NOMO-1 treated with dmso at 0.1 percent for 144 hours (cell line): Measurements from ENCODE around the gene LCAT.

Experiments
- DNase-seq: peaks from one replicate; lab custom pipeline; 2025; ENCODE audit not compliant: unreplicated experiment; lab: John Stamatoyannopoulos, UW

LCAT gene

DNA sequence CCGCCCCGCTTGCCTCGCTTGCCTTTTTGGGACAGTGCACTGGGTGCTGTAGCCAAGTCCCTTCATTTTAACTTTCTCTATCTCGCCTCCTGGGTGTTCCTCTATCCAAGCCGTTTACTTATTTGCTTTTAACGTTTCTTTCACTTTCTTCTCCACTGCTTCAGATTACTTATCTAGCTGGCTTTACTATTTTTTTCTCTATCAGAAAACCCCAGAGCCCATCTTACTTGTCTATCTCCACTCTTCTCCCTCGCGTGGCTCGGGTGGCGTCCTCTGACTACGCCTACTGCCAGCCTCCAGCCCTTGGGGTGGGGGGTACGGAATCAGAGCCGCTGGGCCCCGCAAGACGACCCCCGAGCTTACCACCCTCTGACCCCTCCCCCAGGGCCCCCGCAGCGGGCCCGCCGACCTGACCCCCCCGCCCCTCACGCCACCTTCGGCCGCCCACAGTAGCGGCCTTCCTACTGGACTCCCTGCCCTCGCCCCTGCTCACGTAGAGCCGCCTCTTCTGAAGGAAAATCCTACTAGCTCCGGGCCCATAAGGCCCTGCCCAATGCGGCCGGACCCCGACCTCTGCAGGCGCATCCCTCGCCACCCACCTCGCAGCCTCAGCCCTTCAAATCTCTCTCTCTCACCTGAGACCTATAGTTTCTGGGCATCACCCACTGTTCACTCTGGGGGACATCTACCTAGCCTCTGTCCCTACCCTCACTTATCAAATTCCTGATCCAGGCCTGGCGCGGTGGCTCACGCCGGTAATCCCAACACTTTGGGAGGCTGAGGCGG lies 25.5 kb upstream of the LCAT start:
- no peak for DNase-seq

DNA sequence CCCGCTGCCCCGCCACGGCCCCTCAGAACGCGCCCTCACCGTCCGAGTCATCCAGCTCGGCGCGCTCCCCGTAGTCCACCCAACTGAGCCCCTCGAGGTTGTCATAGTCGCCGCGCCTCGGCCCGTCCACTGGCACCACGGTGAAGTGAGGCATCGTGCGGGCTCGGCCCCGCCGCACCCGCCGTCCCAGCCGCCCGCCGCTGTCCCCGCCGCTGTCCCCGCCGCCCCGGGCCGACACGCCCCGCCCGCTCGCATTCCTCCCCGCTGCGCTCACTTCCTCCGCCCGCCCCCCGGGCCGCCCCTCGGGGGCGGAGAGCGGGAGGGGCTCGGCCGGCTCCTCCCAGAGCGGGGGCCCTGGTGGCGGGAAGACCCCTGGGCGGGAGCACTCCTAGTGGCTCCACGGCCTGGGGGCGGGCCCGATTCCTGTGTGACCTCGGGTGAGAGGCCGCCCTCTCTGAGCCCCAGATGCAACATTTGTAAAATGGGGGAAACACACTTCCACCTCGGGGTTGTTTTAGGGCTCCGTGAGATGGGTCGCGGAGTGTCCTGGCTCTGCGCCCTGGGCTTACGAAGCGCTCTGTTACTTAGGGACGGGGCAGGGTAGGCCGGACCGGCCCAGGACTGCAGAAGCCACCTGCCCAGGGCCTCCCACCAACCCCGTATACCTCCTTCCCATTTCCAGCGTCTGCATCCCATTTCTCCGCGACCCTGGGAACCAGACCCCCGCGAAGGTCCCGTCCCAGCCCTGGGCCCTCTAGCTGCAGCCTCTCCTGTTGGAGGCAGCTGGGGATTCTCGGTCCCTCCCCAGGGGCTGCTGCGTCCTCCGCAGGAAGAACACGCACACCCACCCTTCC lies 24.7 kb upstream of the LCAT start, which contains the start of gene SLC12A4:
TSS of gene SLC12A4 (minus strand) at position 238 of the 854 bp plus-strand sequence. CDS start at position 154, 84 bp downstream.
- peak; percentile 71 for DNase-seq

DNA sequence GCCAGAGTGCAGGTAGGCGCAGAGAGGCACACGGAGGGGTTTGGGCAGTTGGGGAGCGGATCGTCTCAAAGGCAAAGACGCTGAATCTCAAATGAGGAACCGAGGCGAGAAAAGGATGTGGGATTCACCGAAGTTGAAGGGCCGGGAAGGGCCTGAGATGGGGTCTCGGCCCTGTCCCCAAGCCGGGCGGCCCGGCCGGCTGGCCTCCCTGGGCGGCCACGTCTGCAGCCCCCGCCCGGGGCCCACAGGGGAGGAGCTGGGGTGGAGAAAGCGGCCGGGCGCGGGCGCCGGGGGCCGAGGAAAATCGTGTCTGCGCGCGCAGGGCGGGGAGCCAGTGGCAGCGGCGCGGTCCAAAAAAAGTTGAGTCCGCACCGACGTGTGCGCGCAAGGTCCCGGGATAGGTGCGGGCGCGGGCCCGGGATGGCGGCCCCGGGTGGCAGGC lies 24.1 kb upstream of the LCAT start:
- DNase-seq: peak; percentile 18

DNA sequence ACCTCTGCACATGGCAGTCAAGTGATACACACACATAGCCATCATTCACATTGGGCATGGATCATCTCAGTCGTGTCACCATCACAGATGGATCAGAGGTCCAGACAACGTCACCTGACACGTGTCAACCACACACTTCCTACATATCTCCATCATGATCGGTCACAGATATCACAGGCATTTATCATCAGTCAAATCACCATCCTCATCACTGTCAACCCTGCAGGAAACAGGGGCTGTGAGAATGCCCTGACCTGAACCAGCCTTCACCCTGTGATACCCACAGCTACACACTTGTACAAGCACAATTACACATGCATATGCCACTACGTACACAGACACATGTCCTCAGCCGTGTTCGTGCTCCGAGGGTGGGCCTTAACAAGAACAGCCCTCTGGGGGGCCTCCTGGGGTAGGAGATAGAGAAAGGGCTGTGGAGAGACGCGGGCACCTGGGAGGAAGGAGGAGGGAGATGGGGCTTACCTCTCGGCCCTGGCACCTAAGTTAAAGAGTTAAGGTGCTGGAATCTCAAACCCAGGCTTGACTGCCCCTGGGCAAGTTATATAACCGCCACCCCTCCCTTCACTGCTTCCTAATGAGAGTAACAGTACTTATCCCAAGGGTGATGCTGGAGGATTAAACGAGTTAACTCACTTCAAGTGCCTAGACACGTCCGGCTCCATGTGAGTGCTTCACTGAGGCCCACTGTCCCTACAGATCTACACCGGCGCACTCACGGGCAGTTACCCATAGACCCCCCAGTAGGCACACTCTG lies 23.4 kb upstream of the LCAT start:
- DNase-seq: no peak

DNA sequence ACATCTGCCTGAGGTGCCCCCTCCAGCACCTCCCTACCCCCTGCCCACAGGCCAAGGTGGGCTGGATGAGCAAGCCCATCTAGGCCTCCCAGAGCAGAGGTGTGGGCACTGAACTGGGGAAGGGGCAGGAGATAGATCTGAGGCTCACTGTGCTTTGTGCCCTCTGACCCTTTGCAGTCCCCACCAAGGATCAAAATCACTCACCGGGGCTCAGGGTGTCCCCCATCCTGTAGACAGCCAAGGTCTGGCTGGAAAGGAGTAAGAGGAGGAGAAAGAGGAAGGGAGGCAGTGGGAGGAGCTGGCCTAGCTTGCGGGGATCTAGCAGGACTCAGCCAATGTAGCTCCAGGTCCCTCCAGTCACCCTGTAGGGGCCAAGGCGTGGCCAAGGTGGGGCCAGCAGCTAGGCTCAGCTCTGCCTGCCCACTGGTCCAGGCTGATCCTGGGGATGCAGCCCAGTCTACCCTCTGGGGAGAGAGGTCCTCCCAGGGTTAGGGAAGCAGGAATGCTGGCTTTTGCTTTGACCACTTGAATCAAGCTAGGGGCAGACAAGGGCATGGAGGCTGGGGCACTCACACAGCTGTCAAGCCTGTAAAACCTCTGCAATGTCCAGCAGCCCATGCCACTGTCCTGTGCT lies 22.7 kb upstream of the LCAT start:
- peak; percentile 21 for DNase-seq

DNA sequence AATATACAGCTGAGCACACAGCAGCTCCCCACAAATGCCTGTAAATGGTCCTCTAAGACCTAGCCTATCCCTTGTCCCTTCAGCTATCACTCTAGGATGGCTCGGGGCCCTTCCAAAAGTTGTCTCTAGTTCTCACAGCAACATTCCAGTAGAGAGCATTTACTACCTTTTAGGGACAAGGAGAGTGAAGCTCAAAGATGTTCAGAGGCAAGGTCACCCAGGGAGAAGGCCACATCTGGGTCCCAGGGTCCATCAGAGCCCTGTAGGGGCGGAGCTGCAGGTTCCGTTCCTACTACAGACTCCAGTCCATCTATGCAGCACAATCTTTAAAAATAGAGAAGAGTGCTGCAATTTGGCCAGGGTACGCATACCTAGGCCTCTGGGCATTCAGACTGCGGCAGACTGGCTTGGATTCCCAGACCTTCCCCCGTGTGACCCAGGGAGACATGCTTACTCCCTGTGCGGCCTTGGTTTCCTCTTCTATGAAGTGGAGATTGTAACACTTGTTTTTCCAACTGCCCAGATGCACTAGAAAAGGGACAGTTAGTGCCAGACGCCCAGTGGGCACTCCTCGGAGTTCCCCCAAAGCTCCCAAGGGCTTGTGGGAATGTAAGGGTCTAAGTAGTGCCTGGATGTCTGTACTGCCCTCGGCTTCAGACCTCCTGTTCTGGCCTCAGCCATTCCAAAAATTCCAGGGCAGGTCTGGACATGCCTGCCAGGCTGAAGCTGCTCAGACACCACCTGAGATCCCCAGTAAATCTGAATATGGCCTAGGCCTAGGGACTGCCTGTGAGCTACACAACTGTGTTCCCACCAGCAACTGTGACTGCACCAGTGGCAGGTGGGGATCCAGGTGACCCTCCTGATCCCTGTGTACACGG lies 22.0 kb upstream of the LCAT start:
- DNase-seq: no peak

DNA sequence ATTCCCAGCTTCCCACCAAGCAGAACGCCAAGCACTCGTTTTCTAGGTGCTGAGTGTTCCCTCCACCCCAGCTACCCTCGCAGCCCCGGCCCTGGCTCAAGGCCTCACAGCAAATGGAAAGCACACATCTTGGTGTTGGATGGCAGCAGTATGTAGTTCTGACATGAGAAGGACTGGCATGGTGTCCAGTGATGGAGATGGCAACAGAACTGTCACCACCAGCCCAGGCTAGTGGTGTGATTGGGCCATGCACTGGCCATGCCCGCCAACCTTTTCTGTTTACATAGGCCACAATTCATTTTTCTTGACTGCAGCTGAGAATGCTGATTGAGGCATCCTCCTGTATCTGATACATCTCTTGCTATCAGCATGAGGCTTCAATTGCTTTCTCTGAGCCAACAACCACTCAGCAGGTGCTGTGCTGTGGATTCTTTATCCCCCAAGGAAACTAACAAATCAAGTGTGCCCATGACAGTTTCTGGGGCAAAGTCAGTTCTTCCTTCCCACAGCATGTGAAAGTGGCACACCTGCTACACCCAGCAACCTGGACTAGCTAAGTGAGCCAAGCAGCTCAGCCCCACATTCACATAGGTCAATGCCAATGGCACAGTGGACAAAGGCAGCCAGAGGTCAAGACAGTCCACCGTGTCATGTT lies 20.7 kb upstream of the LCAT start:
- DNase-seq: no peak

DNA sequence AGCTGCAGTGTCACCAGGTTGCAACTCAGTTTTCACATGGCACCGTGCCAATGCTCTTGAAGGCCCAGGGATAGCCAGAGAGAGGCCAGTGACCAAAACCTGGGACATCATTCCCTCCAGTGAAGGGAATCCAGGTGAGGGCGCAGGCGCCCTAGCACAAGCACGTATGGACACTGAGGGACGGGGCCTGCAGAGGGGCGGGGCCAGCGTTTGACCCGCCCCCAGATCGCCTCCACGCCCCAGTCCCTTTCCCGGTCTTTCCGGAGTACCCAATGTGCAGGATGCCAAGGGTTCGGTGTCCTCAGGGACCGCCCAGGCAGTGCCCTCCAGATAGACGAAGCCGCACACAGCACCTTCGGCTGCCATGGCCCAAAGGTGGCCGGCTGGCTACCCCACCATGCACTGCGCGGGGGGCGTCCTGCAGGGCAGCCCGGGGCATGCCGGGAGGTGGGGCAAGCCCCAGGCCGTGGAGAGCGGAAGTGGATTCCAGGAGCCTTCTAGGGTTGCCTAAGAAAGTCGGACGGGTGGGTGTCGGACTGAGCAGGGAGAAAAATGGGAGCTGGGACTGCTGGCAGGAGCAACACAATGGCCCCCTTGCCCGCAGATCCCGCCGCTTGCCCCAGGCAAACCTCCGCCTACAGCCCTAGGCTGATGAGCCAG lies 19.9 kb upstream of the LCAT start:
- DNase-seq: no peak

DNA sequence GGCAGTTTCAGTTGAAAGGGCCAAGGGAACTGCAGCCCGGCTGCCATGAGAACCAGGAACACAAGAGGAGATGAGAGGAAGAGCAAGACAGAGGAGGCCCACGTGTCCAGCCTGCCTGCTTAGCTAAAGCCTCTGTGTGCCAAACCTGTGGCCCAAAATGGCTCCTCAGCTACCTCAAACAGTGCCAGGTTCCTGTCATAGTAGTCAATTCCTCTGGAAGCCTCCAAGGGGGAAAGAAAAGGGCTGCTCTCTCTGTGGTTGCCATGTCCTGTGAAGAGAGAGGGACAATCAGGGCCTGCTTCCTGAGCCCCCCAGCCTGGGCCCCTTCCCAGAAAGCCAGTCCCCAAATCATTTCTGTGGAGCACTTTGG lies 19.4 kb upstream of the LCAT start:
- no peak for DNase-seq

DNA sequence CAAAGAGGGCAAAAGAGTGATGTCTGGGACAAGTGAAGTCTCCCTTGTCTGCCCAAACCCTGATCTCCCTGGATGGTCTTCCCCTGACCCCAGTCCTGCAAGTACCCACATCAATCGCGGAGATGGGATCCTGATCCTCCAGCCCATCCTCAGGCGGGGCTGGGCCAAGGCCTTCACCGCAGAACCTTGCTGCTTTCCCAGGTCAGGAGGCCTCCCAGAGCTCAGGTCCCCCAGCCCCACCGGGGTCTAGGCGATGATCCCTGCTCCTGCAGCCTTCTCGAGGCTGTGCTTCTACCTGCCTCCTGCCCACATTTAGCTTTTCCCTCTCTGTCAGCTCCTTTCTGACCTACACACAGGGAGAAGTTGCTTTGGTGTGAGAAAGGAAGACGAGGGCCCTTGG lies 18.2 kb upstream of the LCAT start:
- no peak for DNase-seq

DNA sequence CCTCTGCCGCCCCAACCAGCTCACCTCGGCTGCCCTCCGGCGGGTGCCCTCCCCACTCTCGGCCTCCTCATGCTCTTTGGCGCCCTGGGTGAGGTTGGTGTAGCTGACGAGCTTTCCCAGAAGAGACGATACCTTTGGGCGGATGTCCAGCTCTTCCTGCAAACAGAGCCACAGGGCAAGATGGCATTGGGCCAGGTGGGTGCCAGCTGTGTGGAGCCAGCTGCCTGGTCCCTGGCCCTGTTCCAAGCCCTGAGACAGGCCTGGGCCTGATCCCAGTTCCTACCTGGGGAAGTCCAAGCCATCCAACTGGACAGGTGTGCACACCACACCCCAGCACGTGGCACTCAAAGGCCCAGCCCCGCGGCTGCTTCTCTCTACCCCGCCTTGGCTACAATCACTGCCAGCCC lies 17.6 kb upstream of the LCAT start:
- DNase-seq: no peak

DNA sequence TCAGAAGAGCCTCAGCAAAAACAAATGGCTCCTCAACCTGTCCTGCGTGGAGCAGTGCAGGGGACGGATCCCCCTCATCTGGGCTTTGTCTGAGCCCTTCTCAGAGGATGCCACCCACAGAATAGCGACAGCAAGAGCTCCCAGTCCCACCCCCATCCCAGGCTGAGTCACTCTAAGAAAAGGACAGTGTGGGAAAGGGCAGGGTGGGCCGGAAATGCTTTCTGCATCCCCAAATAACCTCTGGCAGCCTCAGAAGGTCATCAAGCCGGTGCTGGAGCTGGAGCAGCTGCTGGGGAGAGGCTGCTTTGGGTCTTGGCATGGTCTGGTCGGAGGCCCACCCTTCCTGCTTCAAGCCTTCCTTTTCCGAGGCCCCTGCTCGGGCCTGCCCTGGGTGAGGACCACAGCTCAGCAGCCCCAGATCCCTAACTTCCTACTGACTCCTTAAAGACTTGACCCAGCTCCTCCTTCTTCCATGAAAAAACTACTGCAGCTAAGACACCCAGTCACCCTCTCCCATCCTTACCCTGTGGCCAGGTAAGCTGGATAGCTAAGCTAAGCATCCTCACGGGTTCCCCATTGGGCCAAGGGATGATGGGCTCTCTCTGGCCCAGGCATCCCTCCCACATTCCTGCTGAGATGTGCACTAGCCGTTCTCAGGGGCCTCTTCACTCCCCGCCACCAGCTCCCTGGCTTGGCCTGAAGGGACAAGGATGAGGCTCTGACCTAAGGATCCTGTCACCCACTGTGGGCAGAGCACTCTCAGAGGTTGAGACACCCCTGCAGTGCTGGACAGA lies 15.8 kb upstream of the LCAT start:
- DNase-seq: no peak

DNA sequence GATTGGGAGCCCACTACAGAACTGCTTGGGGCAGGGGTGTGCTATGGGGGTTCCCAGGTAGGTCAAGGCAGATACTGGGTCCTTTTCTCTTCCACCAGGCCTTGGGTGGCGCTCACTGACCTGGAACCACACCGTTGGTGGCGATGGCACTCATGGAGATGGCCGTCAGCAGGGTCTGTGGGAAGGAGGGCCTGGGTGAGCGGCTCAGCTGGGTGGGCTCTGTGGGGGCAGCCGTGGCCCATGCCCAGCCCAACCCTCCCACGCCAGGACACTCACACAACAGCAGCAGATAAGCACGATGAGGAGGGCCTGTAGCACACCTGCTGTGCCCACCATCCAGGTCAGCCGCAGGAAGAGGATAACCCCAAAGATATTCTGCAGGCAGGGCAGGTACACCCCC lies 13.7 kb upstream of the LCAT start:
- no peak for DNase-seq

DNA sequence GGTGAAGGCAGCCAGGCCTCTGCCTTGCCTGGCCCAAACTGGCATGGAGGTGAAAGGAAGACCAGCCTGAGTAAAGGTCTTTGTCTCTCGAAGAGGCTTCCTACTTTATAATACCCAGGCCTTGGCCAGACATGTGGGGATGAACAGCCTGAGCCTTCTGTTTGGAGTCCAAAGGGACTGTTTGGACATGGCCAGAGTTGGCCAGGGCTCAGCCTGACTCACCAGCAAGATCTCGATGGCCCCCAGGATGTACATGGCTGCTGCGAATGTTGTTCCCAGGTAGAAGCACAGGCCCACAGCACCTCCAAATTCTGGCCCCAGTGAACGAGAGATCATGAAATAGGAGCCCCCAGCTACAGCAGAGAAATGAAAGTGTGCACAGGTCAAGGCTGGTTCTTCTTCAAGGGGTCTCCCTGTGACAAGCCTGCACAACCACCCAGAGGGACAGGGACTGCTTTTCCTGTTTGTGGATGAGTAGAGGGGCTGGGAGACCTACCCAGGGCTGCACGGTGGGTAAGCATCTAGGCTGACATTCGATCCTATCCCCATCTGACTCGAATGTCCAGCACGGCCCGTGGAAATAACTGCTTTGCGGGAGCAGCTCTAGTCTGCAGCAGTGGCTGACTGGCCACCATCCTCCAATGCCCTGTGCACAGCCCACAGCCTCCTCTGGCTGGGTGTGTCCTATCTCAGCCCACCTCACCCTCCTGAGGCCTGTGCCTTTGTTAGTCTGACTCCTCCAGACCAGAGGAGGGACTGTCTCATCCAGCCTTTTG lies 10.7 kb upstream of the LCAT start:
- DNase-seq: no peak

DNA sequence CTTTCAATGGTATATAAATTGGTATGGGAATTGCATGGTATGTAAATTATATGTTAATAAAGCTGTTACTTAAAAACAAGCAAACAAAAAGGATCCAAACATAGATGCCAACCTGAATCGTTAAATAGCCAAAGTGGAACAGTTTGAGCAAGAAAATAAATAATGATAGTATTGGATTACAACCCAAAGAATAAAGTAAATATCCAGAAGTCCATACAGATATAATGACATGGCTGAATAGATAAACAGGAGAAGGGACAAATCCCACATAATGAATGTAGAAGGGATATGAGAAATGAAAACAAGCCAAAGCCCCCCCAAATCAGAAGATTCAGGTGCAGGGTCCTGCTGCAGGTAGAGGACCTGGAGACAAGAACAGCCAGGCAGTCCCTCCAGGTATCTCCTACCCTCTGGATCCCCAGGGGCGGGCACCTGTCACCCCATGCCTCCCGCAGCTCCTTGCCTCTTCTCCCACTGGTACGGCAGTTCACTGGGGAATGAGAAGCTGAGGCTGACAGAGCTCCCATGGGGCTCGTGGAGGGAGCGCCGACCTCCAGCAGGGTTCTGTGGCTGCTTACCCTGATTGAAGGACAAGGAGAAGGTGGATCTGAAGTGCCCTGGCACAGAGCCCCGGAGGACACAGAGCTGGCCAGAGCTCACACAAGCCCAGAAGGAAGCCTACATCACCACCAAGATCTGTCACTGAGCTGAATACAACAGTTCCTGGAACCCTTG lies 9.9 kb upstream of the LCAT start:
- DNase-seq: no peak

DNA sequence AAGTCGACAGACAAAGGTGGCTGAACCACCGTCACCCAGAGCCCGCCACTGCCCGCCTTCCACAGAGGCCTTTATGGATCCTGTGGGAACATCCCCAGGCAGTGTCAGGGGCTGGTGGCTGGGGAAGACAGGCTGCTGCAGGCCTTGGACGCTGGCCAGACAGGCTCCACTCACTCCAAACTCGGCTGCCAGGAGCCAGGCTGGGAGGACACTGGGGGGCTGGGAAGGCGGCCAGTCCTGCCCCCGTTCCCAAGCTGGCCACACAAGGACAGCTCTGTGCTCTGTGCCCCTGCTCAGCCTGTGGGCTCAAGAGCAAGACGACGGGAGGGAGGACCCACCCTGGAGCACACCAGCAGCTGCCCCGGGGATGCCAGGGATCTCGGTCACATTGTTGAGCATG lies 7.6 kb upstream of the LCAT start:
- no peak for DNase-seq

DNA sequence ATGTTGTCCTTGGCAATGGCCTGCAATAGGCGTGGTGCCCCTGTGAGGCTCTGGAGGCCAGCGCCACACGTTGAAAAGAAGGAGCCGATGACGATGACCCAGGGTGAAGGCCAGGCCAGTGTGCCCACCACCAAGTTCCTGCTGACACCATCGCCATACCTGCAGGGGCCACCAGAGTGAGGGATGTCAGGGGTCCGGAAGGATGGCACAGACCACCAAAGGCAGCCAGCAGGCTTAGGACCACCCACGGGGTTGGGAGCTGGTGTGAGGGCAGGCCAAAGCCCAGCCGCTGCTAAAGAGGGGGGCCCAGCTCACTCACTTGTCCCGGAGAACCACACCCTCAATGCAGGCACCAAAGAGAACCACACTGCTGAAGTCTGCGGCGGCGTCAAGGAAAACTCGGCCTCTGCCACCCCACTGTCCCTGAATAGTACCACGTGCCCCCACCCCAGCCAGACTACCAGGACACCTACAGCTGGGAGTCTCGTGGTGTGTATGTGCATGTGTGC lies 6.5 kb upstream of the LCAT start:
- DNase-seq: no peak
